ENCODE measurements around the gene OPN5. TPM values are rescaled to one million over a fixed set of nuclear protein-coding genes. Genes with fewer than 3 reads are reported as not detected.

OPN5 gene
- total RNA-seq, 3 donors from 2014 or later, result not detected

- Histone ChIP-seq H3K4me3 (no peak overlapping the region), H3K27ac (no peak overlapping the region), H3K9me3 (no peaks in the 10 kb centered on the region), H3K4me1 (no peaks in the 10 kb centered on the region), H3K36me3 (no peaks in the 10 kb centered on the region), H3K27me3 (no peaks in the 10 kb centered on the region)
- intact Hi-C loops (cut with DNase I; ENCODE audit: low total_unique reads), result no loop called here
- DNase-seq (ENCODE audit: low spot score in 2 of 2), result no peak
- TF ChIP-seq CTCF (IDR thresholded peaks at IDR 0.05), result no peak
- TF ChIP-seq POLR2AphosphoS5 (IDR thresholded peaks at IDR 0.05), result no peak
- TF ChIP-seq POLR2A (IDR thresholded peaks at IDR 0.05), result no peak
These were observed 23.0 kb downstream of the OPN5 start for GRCh38 chr6:47804821-47805220.

GRCh38 chr6:47809873-47810272 lies 28.0 kb downstream of the OPN5 start:
- TF ChIP-seq CTCF (IDR thresholded peaks at IDR 0.05) (no peak), POLR2A (IDR thresholded peaks at IDR 0.05) (no peak), POLR2AphosphoS5 (IDR thresholded peaks at IDR 0.05) (no peak)
- Histone ChIP-seq H3K9me3 (no peaks in the 10 kb centered on the region), H3K27ac (no peak overlapping the region), H3K27me3 (no peaks in the 10 kb centered on the region), H3K4me3 (no peak overlapping the region), H3K36me3 (no peaks in the 10 kb centered on the region), H3K4me1 (no peaks in the 10 kb centered on the region)
- DNase-seq (ENCODE audit: low spot score in 2 of 2), result no peak
- intact Hi-C loops (cut with DNase I; ENCODE audit: low total_unique reads), result no loop called here

GRCh38 chr6:47810885-47811284 lies 29.1 kb downstream of the OPN5 start:
- no peaks in the 10 kb centered on the region for H3K27me3 ChIP-seq
- H3K27ac ChIP-seq, result no peak overlapping the region
- intact Hi-C loops (cut with DNase I; ENCODE audit: low total_unique reads), result no loop called here
- TF ChIP-seq POLR2AphosphoS5 (IDR thresholded peaks at IDR 0.05), result no peak
- TF ChIP-seq POLR2A (IDR thresholded peaks at IDR 0.05), result no peak
- no peak for TF ChIP-seq CTCF (IDR thresholded peaks at IDR 0.05)
- no peaks in the 10 kb centered on the region for H3K4me1 ChIP-seq
- no peak for DNase-seq (ENCODE audit: low spot score in 2 of 2)
- H3K4me3 ChIP-seq, result no peak overlapping the region
- H3K9me3 ChIP-seq, result no peaks in the 10 kb centered on the region
- no peaks in the 10 kb centered on the region for H3K36me3 ChIP-seq

GRCh38 chr6:47811443-47811842 lies 29.6 kb downstream of the OPN5 start:
- no peak for DNase-seq (ENCODE audit: low spot score in 2 of 2)
- H3K36me3 ChIP-seq, result no peaks in the 10 kb centered on the region
- H3K4me3 ChIP-seq, result no peak overlapping the region
- H3K27me3 ChIP-seq, result no peaks in the 10 kb centered on the region
- H3K27ac ChIP-seq, result no peak overlapping the region
- intact Hi-C loops (cut with DNase I; ENCODE audit: low total_unique reads), result no loop called here
- H3K9me3 ChIP-seq, result no peaks in the 10 kb centered on the region
- no peaks in the 10 kb centered on the region for H3K4me1 ChIP-seq
- no peak for TF ChIP-seq POLR2AphosphoS5 (IDR thresholded peaks at IDR 0.05)
- no peak for TF ChIP-seq POLR2A (IDR thresholded peaks at IDR 0.05)
- no peak for TF ChIP-seq CTCF (IDR thresholded peaks at IDR 0.05)

GRCh38 chr6:47817749-47818148 lies 35.9 kb downstream of the OPN5 start:
- no peaks in the 10 kb centered on the region for H3K9me3 ChIP-seq
- DNase-seq (ENCODE audit: low spot score in 2 of 2), result no peak
- no peaks in the 10 kb centered on the region for H3K27me3 ChIP-seq
- intact Hi-C loops (cut with DNase I; ENCODE audit: low total_unique reads), result no loop called here
- H3K36me3 ChIP-seq, result no peaks in the 10 kb centered on the region
- no peak overlapping the region for H3K4me3 ChIP-seq
- no peaks in the 10 kb centered on the region for H3K4me1 ChIP-seq
- no peak for TF ChIP-seq CTCF (IDR thresholded peaks at IDR 0.05)
- TF ChIP-seq POLR2A (IDR thresholded peaks at IDR 0.05), result no peak
- TF ChIP-seq POLR2AphosphoS5 (IDR thresholded peaks at IDR 0.05), result no peak
- H3K27ac ChIP-seq, result no peak overlapping the region

Measured in breast epithelium (tissue), 4 donors.